ENCODE measurements around the gene PDGFC.
"Not testable (repeated sequence)": the region's sequence is repeated elsewhere in the genome, so short reads cannot be mapped to it uniquely, and the experiment has no call there.

PDGFC gene

GRCh38 chr4:156896527-156896926, 75.1 kb downstream of the PDGFC start:
- no peak for DNase-seq

GRCh38 chr4:156894234-156894633, 77.4 kb downstream of the PDGFC start:
- no peak for DNase-seq

DNA sequence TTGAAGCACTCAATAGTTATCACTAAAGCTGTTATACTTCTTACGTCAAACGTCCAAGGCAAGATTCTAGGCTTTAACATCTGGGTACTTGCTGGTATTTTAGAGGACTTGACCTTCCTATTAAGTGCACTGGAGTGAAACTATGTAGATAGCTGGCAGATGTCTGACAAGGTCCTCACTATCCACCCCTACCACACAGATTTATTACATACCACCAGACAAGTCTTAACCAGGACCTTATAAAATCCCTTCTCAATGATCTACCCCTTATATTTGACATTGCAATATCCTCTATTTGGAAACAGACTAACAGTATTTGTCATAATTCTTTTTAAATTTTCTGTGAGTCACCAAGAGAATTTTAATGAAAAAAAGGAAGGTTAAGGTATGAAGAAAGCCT, 78.8 kb downstream of the PDGFC start:
- DNase-seq = no peak

- DNase-seq = no peak
Observed at GRCh38 chr4:156889616-156890594, 81.7 kb downstream of the PDGFC start.

- no peak for DNase-seq
Observed at GRCh38 chr4:156888762-156889161, 82.8 kb downstream of the PDGFC start.

DNA sequence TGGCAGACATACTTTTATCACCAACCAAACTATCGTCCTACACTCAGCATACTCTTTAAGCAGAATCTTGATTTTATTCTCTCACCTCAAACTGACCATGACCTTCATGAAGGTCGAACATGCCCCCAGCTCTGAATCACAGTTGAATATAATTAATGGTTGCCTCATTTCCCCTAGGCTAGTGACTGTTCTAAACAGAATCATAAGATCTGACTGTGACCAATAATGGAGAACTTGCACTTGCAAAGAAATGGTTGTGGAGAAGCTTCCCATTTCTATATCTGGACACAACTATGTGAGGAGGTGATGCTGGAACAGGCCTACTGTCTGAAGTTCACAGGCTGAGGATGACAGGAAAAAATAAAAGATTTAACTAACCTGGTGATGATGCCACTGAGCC, 85.1 kb downstream of the PDGFC start:
- no peak for DNase-seq

DNA sequence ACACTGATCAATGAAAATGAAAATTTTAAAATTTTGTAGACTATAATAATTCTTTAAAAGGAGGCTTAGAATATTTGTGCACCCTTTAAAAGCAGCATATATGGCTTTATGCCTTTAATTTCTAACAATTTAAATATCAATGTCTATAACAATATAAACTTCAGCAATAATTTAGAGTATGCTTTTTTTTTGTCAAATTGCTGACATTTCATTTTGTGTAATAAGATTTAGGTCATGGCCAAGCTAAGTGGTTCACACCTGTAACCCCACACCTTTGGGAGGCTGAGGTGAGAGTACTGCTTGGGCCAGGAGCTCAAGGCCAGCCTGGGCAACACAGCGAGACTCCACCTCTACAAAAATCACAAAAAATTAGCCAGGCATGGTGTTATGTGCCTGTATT, 86.2 kb downstream of the PDGFC start:
- DNase-seq = no peak

GRCh38 chr4:156884183-156884582, 87.4 kb downstream of the PDGFC start:
- DNase-seq = no peak

DNA sequence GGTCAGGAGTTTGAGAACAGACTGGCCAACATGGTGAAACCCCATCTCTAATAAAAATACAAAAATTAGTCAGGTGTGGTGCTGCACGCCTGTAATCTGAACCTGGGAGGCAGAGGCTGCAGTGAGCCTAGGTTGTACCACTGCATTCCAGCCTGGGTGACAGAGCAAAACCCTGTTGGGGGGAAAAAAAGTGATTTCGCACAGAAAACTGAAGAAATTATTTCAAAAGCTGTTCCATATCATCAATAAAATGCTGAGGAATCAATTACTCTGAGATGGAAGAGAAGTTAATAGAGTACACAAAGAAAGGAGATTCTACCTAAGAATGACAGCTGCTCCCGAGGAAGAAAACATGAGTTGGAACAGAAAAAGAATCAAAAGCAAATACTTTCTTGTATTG, 95.9 kb downstream of the PDGFC start:
- DNase-seq = no peak

GRCh38 chr4:156875055-156875454, 96.5 kb downstream of the PDGFC start:
- DNase-seq = no peak

DNA sequence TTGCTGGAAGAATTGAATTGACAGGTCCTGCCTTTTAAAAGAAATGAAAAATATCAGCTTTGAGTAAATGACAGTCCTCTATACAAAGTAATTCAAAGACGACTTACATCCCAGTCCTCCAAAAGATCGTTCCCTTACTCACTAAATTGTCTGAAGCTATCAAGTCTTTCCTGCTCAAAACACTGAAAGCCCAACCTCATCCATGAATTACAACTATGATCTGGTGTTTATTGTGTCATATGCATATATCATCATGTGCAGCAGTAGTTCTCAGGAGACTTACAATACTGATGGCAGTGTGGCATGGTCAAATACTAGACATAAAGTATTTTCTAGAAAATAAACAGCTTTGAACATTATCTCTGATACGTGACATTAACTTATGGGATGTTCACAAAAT, 97.8 kb downstream of the PDGFC start:
- no peak for DNase-seq

- DNase-seq = no peak
Observed at GRCh38 chr4:156870861-156871260, 100.7 kb downstream of the PDGFC start.

DNA sequence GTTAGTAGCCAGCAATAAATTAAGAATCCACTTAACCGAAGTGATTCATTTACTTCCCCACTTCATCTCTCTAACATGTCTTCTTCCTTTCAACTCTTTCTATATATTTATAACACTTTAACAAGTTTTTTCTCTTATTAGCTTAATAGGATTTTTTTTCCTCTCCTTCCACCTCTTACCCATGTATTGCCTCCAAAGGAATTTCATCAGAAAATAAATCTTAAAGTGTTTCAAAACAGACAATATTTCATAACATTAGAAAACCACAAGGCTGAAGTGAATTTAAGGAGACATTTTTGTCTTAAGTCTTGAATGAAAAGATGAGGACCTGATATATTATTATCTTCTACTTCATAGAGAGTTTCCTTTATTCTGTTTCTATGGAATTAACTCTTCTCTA, 101.5 kb downstream of the PDGFC start:
- DNase-seq = no peak

GRCh38 chr4:156866088-156866487, 105.5 kb downstream of the PDGFC start:
- DNase-seq = not testable (repeated sequence)

DNA sequence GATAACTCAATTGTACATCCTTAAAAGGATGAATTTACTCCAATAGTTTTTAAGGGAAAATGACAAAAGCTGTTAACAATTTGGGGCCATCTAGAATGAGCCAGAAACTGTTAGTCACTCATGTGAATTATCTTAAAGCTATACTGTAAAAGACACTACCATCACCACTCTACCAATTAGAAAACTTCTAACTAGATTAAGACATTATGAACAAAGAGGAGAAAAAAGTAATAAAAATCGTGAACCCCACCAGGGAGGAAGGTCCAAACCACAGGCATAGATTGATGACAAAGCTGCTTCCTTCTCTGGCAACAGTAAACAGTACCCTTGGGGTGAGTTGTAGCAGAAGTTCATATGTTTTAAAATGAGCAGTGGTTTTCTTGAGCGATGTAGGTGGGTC, 106.1 kb downstream of the PDGFC start:
- no peak for DNase-seq

- no peak for DNase-seq
Observed at GRCh38 chr4:156858071-156858470, 113.5 kb downstream of the PDGFC start.

- DNase-seq = no peak
Observed at GRCh38 chr4:156838761-156839160, 132.8 kb downstream of the PDGFC start.

DNA sequence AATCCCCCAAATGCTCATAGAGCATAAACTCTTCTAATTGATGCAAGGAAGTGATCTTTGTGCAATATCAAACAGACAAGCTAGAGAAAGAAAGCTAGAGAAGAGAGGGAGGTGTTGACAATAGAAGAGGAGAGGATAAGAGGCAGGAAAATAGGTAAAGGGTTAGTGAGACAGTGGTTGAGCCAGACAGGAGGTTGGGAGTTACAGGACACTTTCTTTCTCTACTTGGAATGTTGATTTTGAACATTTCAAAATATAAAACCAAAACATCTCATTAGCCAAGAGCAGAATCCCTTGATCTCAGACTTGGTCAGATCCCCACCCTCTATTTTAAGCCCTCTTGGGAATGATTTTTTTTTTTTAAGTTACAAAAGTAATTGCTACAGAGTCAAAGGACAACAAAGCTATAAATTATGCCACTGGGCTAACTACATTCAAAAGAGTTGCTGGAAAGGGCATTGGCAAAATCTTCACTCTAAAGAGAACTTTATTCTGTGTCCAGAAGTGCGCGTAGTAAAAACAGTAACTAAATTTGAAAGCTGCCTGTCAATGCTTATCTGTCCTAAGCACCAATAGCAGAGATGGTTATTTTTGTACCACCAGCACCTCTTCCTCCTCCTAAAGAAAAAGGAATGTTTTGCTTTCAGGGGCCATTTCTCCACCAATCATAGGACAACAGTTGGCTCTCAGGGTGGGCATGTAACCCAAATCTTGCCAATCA, 133.8 kb downstream of the PDGFC start:
- no peak for DNase-seq

DNA sequence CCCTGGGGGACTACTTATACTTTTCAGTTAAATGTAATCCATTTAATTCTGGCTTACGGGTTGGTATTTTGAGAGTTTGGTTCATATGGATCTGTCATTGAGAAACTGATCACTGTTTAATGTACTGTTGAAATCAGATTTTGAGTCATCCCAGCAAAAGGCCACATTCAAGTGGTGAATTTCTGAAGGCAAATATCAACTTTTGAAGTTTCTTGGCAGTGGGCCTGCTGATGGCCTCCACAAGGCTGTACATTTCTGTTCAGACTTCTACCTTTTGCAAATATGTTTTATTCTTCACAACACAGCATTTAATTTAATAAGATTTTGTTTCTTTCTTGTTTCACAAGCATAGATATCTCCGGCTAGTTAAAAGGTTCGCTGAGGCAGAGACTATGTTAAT, 138.7 kb downstream of the PDGFC start:
- no peak for DNase-seq

- no peak for DNase-seq
Observed at GRCh38 chr4:156830351-156830750, 141.2 kb downstream of the PDGFC start.

DNA sequence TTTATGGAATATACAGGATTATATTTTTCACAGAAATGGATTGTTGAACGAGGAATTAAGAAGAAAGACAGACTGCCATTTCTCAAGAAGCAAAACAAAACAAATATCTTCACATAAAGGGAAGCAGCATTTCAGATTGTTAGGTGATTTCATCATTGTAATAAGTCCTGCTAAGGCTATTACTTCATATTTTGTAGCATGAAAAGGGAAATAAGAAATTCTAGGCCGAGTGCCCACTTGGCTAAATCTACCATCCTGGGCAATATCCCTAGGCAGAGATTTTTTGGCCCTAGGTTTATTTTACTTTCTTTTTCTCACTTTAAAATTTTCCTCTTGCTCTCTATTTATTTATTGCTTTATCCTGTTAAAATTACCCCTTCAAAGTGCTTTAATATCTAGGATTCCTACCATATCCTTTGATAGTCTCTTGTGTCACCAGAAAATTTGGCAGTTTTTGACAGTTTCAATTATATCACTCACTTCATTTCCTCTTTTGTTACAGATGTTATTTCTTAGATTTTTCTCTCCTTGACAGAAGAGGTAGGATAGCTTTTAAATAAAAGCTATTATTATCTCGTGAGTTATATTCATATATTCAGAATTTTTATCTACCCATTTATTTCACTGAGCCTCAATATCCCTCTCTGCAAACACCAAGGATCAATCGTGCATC, 142.3 kb downstream of the PDGFC start:
- no peak for DNase-seq

- DNase-seq = no peak
Observed at GRCh38 chr4:156827519-156827918, 144.1 kb downstream of the PDGFC start.

DNA sequence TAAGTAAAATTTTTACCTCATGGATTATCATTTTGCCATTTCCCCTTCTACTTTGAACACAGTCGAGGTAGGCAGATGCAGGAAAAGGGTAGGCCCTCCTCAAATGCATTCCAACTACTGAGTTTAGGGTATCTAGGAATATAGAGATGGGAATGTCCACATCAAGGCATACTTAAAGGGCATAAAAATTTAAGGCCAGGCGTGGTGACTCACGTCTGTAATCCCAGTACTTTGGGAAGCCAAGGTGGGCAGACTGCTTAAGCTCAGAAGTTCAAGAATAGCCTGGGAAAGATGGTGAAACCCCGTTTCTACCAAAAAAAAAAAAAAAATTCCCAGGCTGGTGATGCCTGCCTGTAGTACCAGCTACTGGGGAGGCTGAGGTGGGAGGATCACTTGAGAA, 146.5 kb downstream of the PDGFC start:
- no peak for DNase-seq
